ENCODE data around the gene URB2. TPM values are rescaled to one million over a fixed set of nuclear protein-coding genes. Genes with fewer than 3 reads are reported as not detected.

Gene URB2
- total RNA-seq, 1 donor from 2014 or later: 16.5 TPM

GRCh38 chr1:229691362-229691761, 65.3 kb downstream of the URB2 start:
- H3K36me3 Mint-ChIP-seq: no peaks in the 10 kb centered on the region

GRCh38 chr1:229693129-229693900, 67.3 kb downstream of the URB2 start:
- Mint-ChIP-seq H3K36me3 (no peaks in the 10 kb centered on the region), H3K27me3 (no peaks in the 10 kb centered on the region), H3K4me1 (ENCODE audit: unreplicated experiment) (peaks cover 18% of the 10 kb centered on the region), H3K4me3 (no peak overlapping the region), H3K9me3 (no peaks in the 10 kb centered on the region), H3K27ac (no peak overlapping the region)
- TF ChIP-seq CTCF (conservative IDR thresholded peaks at IDR 0.05): no peak
- DNase-seq (ENCODE audit: extremely low spot score, unreplicated experiment): no peak

More at GRCh38 chr1:229691362-229691761, 65.3 kb downstream of the URB2 start:
- TF ChIP-seq CTCF (conservative IDR thresholded peaks at IDR 0.05): no peak
- H3K4me3 Mint-ChIP-seq: no peak overlapping the region
- peaks cover 18% of the 10 kb centered on the region for H3K4me1 Mint-ChIP-seq (ENCODE audit: unreplicated experiment)
- no peak overlapping the region for H3K27ac Mint-ChIP-seq
- no peaks in the 10 kb centered on the region for H3K9me3 Mint-ChIP-seq
- no peaks in the 10 kb centered on the region for H3K27me3 Mint-ChIP-seq
- no peak for DNase-seq (ENCODE audit: extremely low spot score, unreplicated experiment)

- no peak for DNase-seq (ENCODE audit: extremely low spot score, unreplicated experiment)
- no peaks in the 10 kb centered on the region for H3K9me3 Mint-ChIP-seq
- no peak overlapping the region for H3K27ac Mint-ChIP-seq
- H3K4me3 Mint-ChIP-seq: no peak overlapping the region
- H3K4me1 Mint-ChIP-seq (ENCODE audit: unreplicated experiment): peaks cover 18% of the 10 kb centered on the region
- H3K36me3 Mint-ChIP-seq: no peaks in the 10 kb centered on the region
- no peak for TF ChIP-seq CTCF (conservative IDR thresholded peaks at IDR 0.05)
- no peaks in the 10 kb centered on the region for H3K27me3 Mint-ChIP-seq
These were observed 68.1 kb downstream of the URB2 start for GRCh38 chr1:229694053-229694693.

GRCh38 chr1:229696385-229696784, 70.3 kb downstream of the URB2 start:
- DNase-seq (ENCODE audit: extremely low spot score, unreplicated experiment): no peak
- H3K27ac Mint-ChIP-seq: no peak overlapping the region
- no peaks in the 10 kb centered on the region for H3K9me3 Mint-ChIP-seq
- no peaks in the 10 kb centered on the region for H3K36me3 Mint-ChIP-seq
- TF ChIP-seq CTCF (conservative IDR thresholded peaks at IDR 0.05): no peak
- H3K4me1 Mint-ChIP-seq (ENCODE audit: unreplicated experiment): peaks cover 24% of the 10 kb centered on the region
- no peak overlapping the region for H3K4me3 Mint-ChIP-seq
- no peaks in the 10 kb centered on the region for H3K27me3 Mint-ChIP-seq

- no peak for TF ChIP-seq CTCF (conservative IDR thresholded peaks at IDR 0.05)
- DNase-seq (ENCODE audit: extremely low spot score, unreplicated experiment): no peak
- H3K4me3 Mint-ChIP-seq: no peak overlapping the region
- H3K27ac Mint-ChIP-seq: no peak overlapping the region
- H3K4me1 Mint-ChIP-seq (ENCODE audit: unreplicated experiment): peaks cover 9% of the 10 kb centered on the region
- H3K9me3 Mint-ChIP-seq: no peaks in the 10 kb centered on the region
- H3K36me3 Mint-ChIP-seq: no peaks in the 10 kb centered on the region
- H3K27me3 Mint-ChIP-seq: no peaks in the 10 kb centered on the region
These were observed 73.7 kb downstream of the URB2 start for GRCh38 chr1:229699613-229700267.
